Measurements from ENCODE around the gene ALX1. TPM values are rescaled to one million over a fixed set of nuclear protein-coding genes. Genes with fewer than 3 reads are reported as not detected.

Gene ALX1
- total RNA-seq, 1 experiment from 2014 or later, result not detected

DNA sequence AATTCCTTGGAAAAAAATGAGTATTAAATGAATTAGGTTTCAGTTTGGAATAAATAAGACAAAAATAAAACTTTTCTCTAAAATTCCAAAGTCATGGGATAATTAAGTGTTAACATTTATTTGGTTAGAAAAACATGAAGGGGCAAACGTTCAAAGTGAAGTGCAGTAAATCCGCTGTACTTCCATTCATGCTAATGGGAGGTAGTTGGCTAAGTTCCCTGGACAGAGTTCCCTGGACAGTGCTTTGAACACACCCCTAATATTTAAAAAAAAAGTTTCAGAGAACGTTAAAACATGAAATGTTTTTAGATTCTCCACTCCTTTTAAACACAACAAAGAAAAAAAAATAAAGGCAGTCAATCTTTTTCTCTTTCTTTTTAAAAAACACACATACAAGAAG lies 16.3 kb downstream of the ALX1 start:
- Histone ChIP-seq H3F3A (ENCODE audit: insufficient read depth, low read depth) (no peaks in the 10 kb centered on the region), H2AFZ (no peak overlapping the region), H3K4me2 (no peak overlapping the region), H3K36me3 (ENCODE audit: low read depth) (no peaks in the 10 kb centered on the region), H3K27ac (no peak overlapping the region), H3K79me2 (ENCODE audit: low read depth) (no peaks in the 10 kb centered on the region), H3K27me3 (ENCODE audit: insufficient read depth, low read depth) (no peaks in the 10 kb centered on the region), H3K9me2 (ENCODE audit: insufficient read depth) (no peaks in the 10 kb centered on the region), H3K4me3 (no peak overlapping the region), H4K20me1 (ENCODE audit: insufficient read depth) (no peaks in the 10 kb centered on the region), H3K9me3 (ENCODE audit: insufficient read depth, low read depth) (no peaks in the 10 kb centered on the region), H3K4me1 (replicated peaks; ENCODE audit: insufficient read depth) (no peaks in the 10 kb centered on the region)
- ChIA-PET POLR2A (ENCODE audit: unreplicated experiment) (no interaction called here), CTCF (no interaction called here)
- BruUV-seq (replicated peaks), result no TSS peak
- TF ChIP-seq, protein P1, sequence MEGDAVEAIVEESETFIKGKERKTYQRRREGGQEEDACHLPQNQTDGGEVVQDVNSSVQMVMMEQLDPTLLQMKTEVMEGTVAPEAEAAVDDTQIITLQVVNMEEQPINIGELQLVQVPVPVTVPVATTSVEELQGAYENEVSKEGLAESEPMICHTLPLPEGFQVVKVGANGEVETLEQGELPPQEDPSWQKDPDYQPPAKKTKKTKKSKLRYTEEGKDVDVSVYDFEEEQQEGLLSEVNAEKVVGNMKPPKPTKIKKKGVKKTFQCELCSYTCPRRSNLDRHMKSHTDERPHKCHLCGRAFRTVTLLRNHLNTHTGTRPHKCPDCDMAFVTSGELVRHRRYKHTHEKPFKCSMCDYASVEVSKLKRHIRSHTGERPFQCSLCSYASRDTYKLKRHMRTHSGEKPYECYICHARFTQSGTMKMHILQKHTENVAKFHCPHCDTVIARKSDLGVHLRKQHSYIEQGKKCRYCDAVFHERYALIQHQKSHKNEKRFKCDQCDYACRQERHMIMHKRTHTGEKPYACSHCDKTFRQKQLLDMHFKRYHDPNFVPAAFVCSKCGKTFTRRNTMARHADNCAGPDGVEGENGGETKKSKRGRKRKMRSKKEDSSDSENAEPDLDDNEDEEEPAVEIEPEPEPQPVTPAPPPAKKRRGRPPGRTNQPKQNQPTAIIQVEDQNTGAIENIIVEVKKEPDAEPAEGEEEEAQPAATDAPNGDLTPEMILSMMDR (conservative IDR thresholded peaks at IDR 0.05), result no peak
- no peak for TF ChIP-seq EZH2 (IDR thresholded peaks at IDR 0.05; ENCODE audit: low read depth)
- intact Hi-C loops (cut with micrococcal nuclease; ENCODE audit: unreplicated experiment), result no loop called here
- no peak for DNase-seq

DNA sequence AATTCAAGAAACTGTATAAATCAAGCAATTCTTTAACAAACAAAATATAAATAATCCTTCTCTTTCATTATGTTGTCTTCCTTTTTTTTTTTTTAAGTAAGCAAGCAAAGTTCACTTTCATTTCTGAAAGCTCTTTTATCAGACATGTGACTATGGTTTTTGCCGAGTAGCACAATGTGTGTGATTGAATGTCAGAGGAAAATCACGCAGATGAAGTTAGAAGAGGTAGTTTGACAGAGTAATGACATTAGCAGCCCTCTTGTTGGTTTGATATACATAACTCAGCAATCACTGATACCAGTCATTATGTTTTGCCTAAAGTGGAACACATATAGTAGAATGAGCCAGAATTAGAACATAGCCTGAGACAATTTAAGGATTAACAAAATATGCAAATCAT lies 19.0 kb downstream of the ALX1 start:
- POLR2A ChIA-PET (ENCODE audit: unreplicated experiment), result no interaction called here
- H3K9me3 ChIP-seq (ENCODE audit: insufficient read depth, low read depth), result no peaks in the 10 kb centered on the region
- no peak overlapping the region for H3K4me2 ChIP-seq
- no peaks in the 10 kb centered on the region for H3K79me2 ChIP-seq (ENCODE audit: low read depth)
- H3K27ac ChIP-seq, result no peak overlapping the region
- no peaks in the 10 kb centered on the region for H4K20me1 ChIP-seq (ENCODE audit: insufficient read depth)
- BruUV-seq (replicated peaks), result no TSS peak
- no peaks in the 10 kb centered on the region for H3K36me3 ChIP-seq (ENCODE audit: low read depth)
- no peaks in the 10 kb centered on the region for H3F3A ChIP-seq (ENCODE audit: insufficient read depth, low read depth)
- H3K4me1 ChIP-seq (replicated peaks; ENCODE audit: insufficient read depth), result no peaks in the 10 kb centered on the region
- TF ChIP-seq, protein P1 (conservative IDR thresholded peaks at IDR 0.05), result no peak
- no peak for TF ChIP-seq EZH2 (IDR thresholded peaks at IDR 0.05; ENCODE audit: low read depth)
- no peaks in the 10 kb centered on the region for H3K9me2 ChIP-seq (ENCODE audit: insufficient read depth)
- H3K27me3 ChIP-seq (ENCODE audit: insufficient read depth, low read depth), result no peaks in the 10 kb centered on the region
- H3K4me3 ChIP-seq, result no peak overlapping the region
- no peak overlapping the region for H2AFZ ChIP-seq
- CTCF ChIA-PET, result no interaction called here
- no peak for DNase-seq
- intact Hi-C loops (cut with micrococcal nuclease; ENCODE audit: unreplicated experiment), result no loop called here

DNA sequence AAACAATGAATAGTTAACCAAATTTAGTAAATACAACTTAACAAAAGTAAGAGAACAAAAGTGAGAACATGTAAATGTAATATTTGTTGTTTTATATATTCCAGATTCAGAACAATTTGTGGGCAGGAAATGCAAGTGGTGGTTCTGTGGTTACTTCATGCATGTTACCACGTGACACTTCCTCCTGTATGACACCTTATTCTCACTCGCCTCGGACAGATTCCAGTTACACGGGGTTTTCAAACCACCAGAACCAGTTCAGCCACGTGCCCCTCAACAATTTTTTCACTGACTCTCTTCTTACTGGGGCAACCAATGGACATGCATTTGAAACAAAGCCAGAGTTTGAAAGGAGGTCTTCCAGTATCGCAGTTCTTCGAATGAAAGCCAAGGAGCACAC lies 21.0 kb downstream of the ALX1 start:
- no TSS peak for BruUV-seq (replicated peaks)
- H3K79me2 ChIP-seq (ENCODE audit: low read depth), result no peaks in the 10 kb centered on the region
- no peak overlapping the region for H2AFZ ChIP-seq
- H3F3A ChIP-seq (ENCODE audit: insufficient read depth, low read depth), result no peaks in the 10 kb centered on the region
- TF ChIP-seq, protein P1 (conservative IDR thresholded peaks at IDR 0.05), result no peak
- no peak for TF ChIP-seq EZH2 (IDR thresholded peaks at IDR 0.05; ENCODE audit: low read depth)
- DNase-seq, result no peak
- intact Hi-C loops (cut with micrococcal nuclease; ENCODE audit: unreplicated experiment), result loop anchor here (10.0 kb wide), 1 partner anchor 226 kb away; no protein-coding TSS in a partner anchor
- H3K4me2 ChIP-seq, result no peak overlapping the region
- H3K9me2 ChIP-seq (ENCODE audit: insufficient read depth), result no peaks in the 10 kb centered on the region
- no peaks in the 10 kb centered on the region for H4K20me1 ChIP-seq (ENCODE audit: insufficient read depth)
- H3K9me3 ChIP-seq (ENCODE audit: insufficient read depth, low read depth), result no peaks in the 10 kb centered on the region
- no peaks in the 10 kb centered on the region for H3K27me3 ChIP-seq (ENCODE audit: insufficient read depth, low read depth)
- POLR2A ChIA-PET (ENCODE audit: unreplicated experiment), result no interaction called here
- no peak overlapping the region for H3K27ac ChIP-seq
- H3K4me3 ChIP-seq, result no peak overlapping the region
- CTCF ChIA-PET, result no interaction called here
- H3K36me3 ChIP-seq (ENCODE audit: low read depth), result no peaks in the 10 kb centered on the region
- H3K4me1 ChIP-seq (replicated peaks; ENCODE audit: insufficient read depth), result no peaks in the 10 kb centered on the region

Data from PC-9 (cell line).